Omental fat pad (tissue), 4 donors: ENCODE results near the gene GATAD2A. TPM values are rescaled to one million over a fixed set of nuclear protein-coding genes. Genes with fewer than 3 reads are reported as not detected.

ENCODE experiments used
- ATAC-seq: fragments of 150-250 bp; one replicate; pipeline ENCODE4 v1.9.1; 2016; ENCODE audit warnings: mild to moderate bottlenecking, moderate library complexity; ENCODE audit not compliant: low FRiP score
- DNase-seq: peaks from one replicate; pipeline ENCODE4 v3.0.0-alpha.2; 2019; ENCODE audit warnings: low spot score
- CTCF ChIP-seq, 3 donors: fragments of 450-650 bp; IDR thresholded peaks; one replicate each; pipeline ENCODE4 v1.5.1; 2016 to 2017; ENCODE audit warnings: antibody characterized with exemption in 3 of 3, mild to moderate bottlenecking in 3 of 3, moderate library complexity in 2 of 3
- total RNA-seq, 4 donors: library from RNA; depleted of rRNA; stranded (reverse); fragments of >200 nt; gene quantifications; one replicate each; pipeline ENCODE4 v1.1.0, GENCODE V29; 2016

The GATAD2A gene
- total RNA-seq, 4 donors from 2014 or later: 25.9 to 80.3 (median 35.9) TPM

GRCh38 chr19:19409205-19409604 lies 3.7 kb downstream of the GATAD2A start:
- ATAC-seq (no peak), DNase-seq (no peak)
- TF ChIP-seq CTCF (IDR thresholded peaks at IDR 0.05): no peak

- ATAC-seq (no peak), DNase-seq (no peak)
- no peak for TF ChIP-seq CTCF (IDR thresholded peaks at IDR 0.05)
Observed at GRCh38 chr19:19409631-19410030, 4.2 kb downstream of the GATAD2A start.

DNA sequence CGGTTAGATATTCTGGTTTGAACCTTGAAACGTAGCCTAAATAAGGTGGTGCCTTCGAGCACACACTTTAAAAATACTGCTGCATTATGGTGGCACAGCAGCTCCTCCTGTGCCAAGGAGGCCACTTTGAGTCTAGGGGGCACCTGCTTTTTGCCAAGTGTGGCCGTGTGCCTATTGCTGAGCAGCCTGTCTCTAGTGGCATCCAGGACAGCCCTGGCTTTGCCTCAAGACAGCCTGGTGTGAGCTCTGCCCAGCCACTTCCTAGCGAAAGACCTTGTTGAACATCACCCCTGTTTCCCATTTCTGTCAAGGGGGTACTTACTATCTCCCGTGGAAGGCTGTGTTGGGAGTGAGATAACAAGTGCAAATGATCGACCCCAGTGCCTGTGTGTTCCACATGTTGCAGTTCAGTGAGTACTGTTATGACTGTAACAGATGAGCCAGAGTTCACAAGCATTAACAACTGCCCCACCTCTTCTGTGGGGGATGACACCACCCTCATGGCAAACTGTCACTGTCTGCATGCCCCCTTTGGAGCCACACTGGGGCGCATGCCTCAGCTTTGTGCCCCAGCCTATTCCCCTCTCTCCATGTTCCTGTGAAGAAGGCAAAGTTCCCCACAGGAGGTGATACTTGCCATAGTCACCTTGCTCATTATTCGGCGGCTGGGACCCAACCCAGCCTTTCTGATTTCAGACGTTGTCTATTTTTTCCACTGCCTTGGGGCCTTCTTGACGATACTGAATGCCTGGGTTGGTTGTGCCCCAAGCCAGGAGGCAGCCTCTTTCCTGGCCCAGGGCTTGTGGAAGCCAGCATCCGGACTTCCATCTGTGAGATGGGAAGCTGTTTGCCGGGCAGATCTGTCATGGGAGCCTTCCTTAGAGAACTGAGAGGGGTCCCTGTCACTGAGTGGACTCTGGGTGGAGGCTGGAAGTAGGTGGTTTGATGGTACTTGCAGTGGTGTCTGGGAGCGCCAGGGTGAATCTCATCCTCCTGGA lies 5.4 kb downstream of the GATAD2A start:
- ATAC-seq: no peak
- TF ChIP-seq CTCF (IDR thresholded peaks at IDR 0.05): no peak
- DNase-seq: no peak

GRCh38 chr19:19416280-19416679 lies 10.8 kb downstream of the GATAD2A start:
- ATAC-seq: no peak
- no peak for DNase-seq
- no peak for TF ChIP-seq CTCF (IDR thresholded peaks at IDR 0.05)

GRCh38 chr19:19417046-19417445 lies 11.6 kb downstream of the GATAD2A start:
- ATAC-seq: no peak
- DNase-seq: no peak
- no peak for TF ChIP-seq CTCF (IDR thresholded peaks at IDR 0.05)

- TF ChIP-seq CTCF (IDR thresholded peaks at IDR 0.05): no peak
- no peak for ATAC-seq
- DNase-seq: no peak
Observed at GRCh38 chr19:19417628-19418245, 12.3 kb downstream of the GATAD2A start.
